H9 (cell line): ENCODE data around the gene KCNMB1. TPM values are rescaled to one million over a fixed set of nuclear protein-coding genes. Genes with fewer than 3 reads are reported as not detected.

ENCODE experiments used
- DNase-seq: peaks from one replicate; pipeline ENCODE4 v3.0.0-alpha.2; 2017
- H2AFZ ChIP-seq: one replicate; pipeline ENCODE4 v1.6.1; 2013; ENCODE audit warnings: mild to moderate bottlenecking, low read length, control low read depth, moderate library complexity
- H2AK5ac ChIP-seq: 2 replicates; pipeline ENCODE4 v1.6.1; 2013; ENCODE audit warnings: low read length, control low read depth, mixed read lengths; ENCODE audit not compliant: insufficient read length
- H2BK120ac ChIP-seq: one replicate; pipeline ENCODE4 v1.6.1; 2013; ENCODE audit warnings: low read depth, mild to moderate bottlenecking, low read length, control low read depth, inconsistent platforms; ENCODE audit not compliant: poor library complexity, severe bottlenecking
- H2BK12ac ChIP-seq: 2 replicates; pipeline ENCODE4 v1.6.1; 2013; ENCODE audit warnings: low read length, control low read depth, mixed read lengths, low read depth; ENCODE audit not compliant: insufficient read length
- H2BK15ac ChIP-seq: 2 replicates; pipeline ENCODE4 v1.6.1; 2013; ENCODE audit warnings: low read depth, low read length, control low read depth
- H2BK20ac ChIP-seq: one replicate; pipeline ENCODE4 v1.6.1; 2013; ENCODE audit warnings: low read depth, mild to moderate bottlenecking, low read length, control low read depth, inconsistent platforms; ENCODE audit not compliant: poor library complexity, severe bottlenecking
- H2BK5ac ChIP-seq: 2 replicates; pipeline ENCODE4 v1.6.1; 2013; ENCODE audit warnings: low read length, control low read depth, mixed read lengths; ENCODE audit not compliant: insufficient read length
- H3K14ac ChIP-seq: 2 replicates; pipeline ENCODE4 v1.6.1; 2013; ENCODE audit warnings: low read length, control low read depth; ENCODE audit not compliant: insufficient read depth
- H3K18ac ChIP-seq: 2 replicates; pipeline ENCODE4 v1.6.1; 2013; ENCODE audit warnings: low read depth, mild to moderate bottlenecking, mixed read lengths, low read length, control low read depth; ENCODE audit not compliant: insufficient read length
- H3K23ac ChIP-seq: 2 replicates; pipeline ENCODE4 v1.6.1; 2013; ENCODE audit warnings: low read length, control low read depth, mixed read lengths, low read depth; ENCODE audit not compliant: insufficient read length
- H3K23me2 ChIP-seq: 2 replicates; pipeline ENCODE4 v1.6.1; 2013; ENCODE audit warnings: low read depth, mild to moderate bottlenecking, mixed read lengths, low read length, control low read depth; ENCODE audit not compliant: insufficient read length, poor library complexity, severe bottlenecking
- H3K27ac ChIP-seq: 2 replicates; pipeline ENCODE4 v1.5.1; 2013; ENCODE audit warnings: low read length, control low read depth, mixed read lengths, low read depth; ENCODE audit not compliant: insufficient read length
- H3K27me3 ChIP-seq: 2 replicates; pipeline ENCODE4 v1.6.1; 2013; ENCODE audit warnings: low read length, control low read depth, inconsistent platforms; ENCODE audit not compliant: insufficient read depth
- H3K4ac ChIP-seq: 2 replicates; pipeline ENCODE4 v1.6.1; 2013; ENCODE audit warnings: low read depth, mild to moderate bottlenecking, control low read depth, inconsistent platforms, low read length, moderate library complexity
- H3K4me1 ChIP-seq: 2 replicates; pipeline ENCODE4 v1.6.1; 2013; ENCODE audit warnings: low read length, control low read depth, inconsistent platforms; ENCODE audit not compliant: insufficient read depth
- H3K4me2 ChIP-seq: 2 replicates; pipeline ENCODE4 v1.6.1; 2013; ENCODE audit warnings: low read length, control low read depth, mixed read lengths; ENCODE audit not compliant: insufficient read length, insufficient read depth
- H3K56ac ChIP-seq: 2 replicates; pipeline ENCODE4 v1.6.1; 2013; ENCODE audit warnings: low read depth, mild to moderate bottlenecking, mixed read lengths, low read length, control low read depth; ENCODE audit not compliant: insufficient read length
- H3K79me1 ChIP-seq: 2 replicates; pipeline ENCODE4 v1.6.1; 2013; ENCODE audit warnings: low read depth, mild to moderate bottlenecking, moderate library complexity, low read length, control low read depth, inconsistent platforms; ENCODE audit not compliant: insufficient read depth, poor library complexity, severe bottlenecking
- H3K79me2 ChIP-seq: 2 replicates; pipeline ENCODE4 v1.6.1; 2013; ENCODE audit warnings: low read length, control low read depth, inconsistent platforms; ENCODE audit not compliant: insufficient read depth
- H3K9ac ChIP-seq: 2 replicates; pipeline ENCODE4 v1.6.1; 2013; ENCODE audit warnings: low read length, control low read depth, mixed read lengths; ENCODE audit not compliant: insufficient read length; ENCODE audit errors: extremely low read depth
- H3K9me3 ChIP-seq: one replicate; pipeline ENCODE4 v1.6.1; 2013; ENCODE audit warnings: low read depth, low read length, inconsistent platforms; ENCODE audit not compliant: control insufficient read depth
- H3T11ph ChIP-seq: one replicate; pipeline ENCODE4 v1.6.1; 2013; ENCODE audit warnings: mild to moderate bottlenecking, low read length, control low read depth, inconsistent platforms
- H4K20me1 ChIP-seq: one replicate; pipeline ENCODE4 v1.6.1; 2013; ENCODE audit not compliant: control insufficient read depth, insufficient read length, insufficient read depth
- H4K5ac ChIP-seq: 2 replicates; pipeline ENCODE4 v1.6.1; 2013; ENCODE audit warnings: low read depth, mild to moderate bottlenecking, mixed read lengths, low read length, control low read depth; ENCODE audit not compliant: insufficient read length
- H4K8ac ChIP-seq: replicated peaks from 2 replicates; pipeline ENCODE4 v1.6.1; 2013; ENCODE audit warnings: low read length, control low read depth, mixed read lengths, low read depth; ENCODE audit not compliant: insufficient read length
- H4K91ac ChIP-seq: 2 replicates; pipeline ENCODE4 v1.6.1; 2013; ENCODE audit warnings: low read depth, mild to moderate bottlenecking, moderate library complexity, mixed read lengths, low read length, control low read depth; ENCODE audit not compliant: insufficient read length
- H3K27ac Mint-ChIP-seq, 3 experiments: 2 replicates in 2 of 3; 3 replicates in 1 of 3; pipeline ENCODE4 v1.8.0; 2020 to 2021; ENCODE audit warnings: mixed read lengths in 3 of 3, mild to moderate bottlenecking in 1 of 3, moderate library complexity in 1 of 3
- H3K27me3 Mint-ChIP-seq: 2 replicates; pipeline ENCODE4 v1.8.0; 2021; ENCODE audit warnings: low read depth, mild to moderate bottlenecking, moderate library complexity, mixed read lengths
- H3K36me3 Mint-ChIP-seq, 3 experiments: 2 replicates in 2 of 3; 3 replicates in 1 of 3; pipeline ENCODE4 v1.8.0; 2020 to 2021; ENCODE audit warnings: low read depth in 3 of 3, mixed read lengths in 3 of 3; ENCODE audit not compliant: insufficient read depth in 1 of 3
- H3K4me1 Mint-ChIP-seq, 2 experiments: 2 replicates each; pipeline ENCODE4 v1.8.0; 2020; ENCODE audit warnings: mixed read lengths in 2 of 2
- H3K4me3 Mint-ChIP-seq, 2 experiments: 2 replicates in 1 of 2; 3 replicates in 1 of 2; pipeline ENCODE4 v1.8.0; 2020 to 2021; ENCODE audit warnings: mild to moderate bottlenecking in 2 of 2, mixed read lengths in 2 of 2, moderate library complexity in 1 of 2
- H3K9me3 Mint-ChIP-seq, 2 experiments: 2 replicates in 1 of 2; 3 replicates in 1 of 2; pipeline ENCODE4 v1.8.0; 2020; ENCODE audit warnings: mild to moderate bottlenecking in 2 of 2, mixed read lengths in 2 of 2, moderate library complexity in 1 of 2
- CTCF ChIP-seq: fragments of 200-600 bp; sonication (generic); conservative IDR thresholded peaks from 3 replicates; pipeline ENCODE4 v1.8.0; 2021; ENCODE audit warnings: antibody characterized with exemption, mild to moderate bottlenecking
- WGBS: extraction: QIAGEN DNeasy Blood & Tissue Kit; methylation state at CpG from one replicate; pipeline ENCODE4 v1.1.7; 2013; ENCODE audit warnings: missing lambda C conversion rate, low lambda C conversion rate, mixed read lengths; ENCODE audit not compliant: insufficient read length; ENCODE audit errors: extremely low coverage; 5-methylcytosine and 5-hydroxymethylcytosine counted together
- total RNA-seq: library from RNA; stranded (reverse); gene quantifications from 2 replicates; pipeline ENCODE4 v1.2.1, GENCODE V29; 2021

KCNMB1 gene
- total RNA-seq, 1 experiment from 2014 or later: 0.28 TPM

- no peak overlapping the region for H3K4me3 Mint-ChIP-seq
- Histone ChIP-seq H2BK120ac (no peak overlapping the region), H2BK15ac (no peak overlapping the region)
Measured at GRCh38 chr5:170413897-170414296, 24.7 kb upstream of the KCNMB1 start.

More at GRCh38 chr5:170413897-170414296, 24.7 kb upstream of the KCNMB1 start:
- no CpG with 5 or more reads among the region's 3 CpGs for WGBS
- no peaks in the 10 kb centered on the region for H3K36me3 Mint-ChIP-seq
- peaks cover 34% of the 10 kb centered on the region in 2 experiments for H3K4me1 Mint-ChIP-seq
- no peak for TF ChIP-seq CTCF
- H3K56ac ChIP-seq: no peak overlapping the region
- H3K14ac ChIP-seq: no peak overlapping the region
- no peak overlapping the region for H4K8ac ChIP-seq
- no peaks in the 10 kb centered on the region; a peak in 1 of 5 replicates for H3K9me3 Mint-ChIP-seq
- no peak overlapping the region for H3T11ph ChIP-seq
- H3K4ac ChIP-seq: no peak overlapping the region
- no peak overlapping the region for H3K4me2 ChIP-seq
- no peak overlapping the region for H3K18ac ChIP-seq
- no peak overlapping the region; a peak in 1 of 7 replicates for H3K27ac Mint-ChIP-seq
- H2BK5ac ChIP-seq: no peak overlapping the region
- no peaks in the 10 kb centered on the region for H3K27me3 ChIP-seq
- H3K23ac ChIP-seq: no peak overlapping the region
- no peak overlapping the region for H2AFZ ChIP-seq
- no peak overlapping the region for H4K5ac ChIP-seq
- no peaks in the 10 kb centered on the region; the same call in 1 of the 2 replicates for H3K27me3 Mint-ChIP-seq
- H3K23me2 ChIP-seq: no peaks in the 10 kb centered on the region
- H3K27ac ChIP-seq: no peak overlapping the region
- no peaks in the 10 kb centered on the region for H4K20me1 ChIP-seq
- no peak overlapping the region for H2BK20ac ChIP-seq
- no peak for DNase-seq
- no peak overlapping the region for H3K9ac ChIP-seq
- no peaks in the 10 kb centered on the region for H3K79me1 ChIP-seq
- no peak overlapping the region for H2AK5ac ChIP-seq
- no peaks in the 10 kb centered on the region for H3K4me1 ChIP-seq
- no peaks in the 10 kb centered on the region for H3K9me3 ChIP-seq
- no peak overlapping the region for H4K91ac ChIP-seq
- H2BK12ac ChIP-seq: no peak overlapping the region
- no peaks in the 10 kb centered on the region for H3K79me2 ChIP-seq
